ENCODE data around the gene CYSRT1.
A peak's percentile ranks its signal among the peaks of the same experiment; 100 is the strongest.
"Not testable (repeated sequence)": the region's sequence is repeated elsewhere in the genome, so short reads cannot be mapped to it uniquely, and the experiment has no call there.

CYSRT1 gene

DNA sequence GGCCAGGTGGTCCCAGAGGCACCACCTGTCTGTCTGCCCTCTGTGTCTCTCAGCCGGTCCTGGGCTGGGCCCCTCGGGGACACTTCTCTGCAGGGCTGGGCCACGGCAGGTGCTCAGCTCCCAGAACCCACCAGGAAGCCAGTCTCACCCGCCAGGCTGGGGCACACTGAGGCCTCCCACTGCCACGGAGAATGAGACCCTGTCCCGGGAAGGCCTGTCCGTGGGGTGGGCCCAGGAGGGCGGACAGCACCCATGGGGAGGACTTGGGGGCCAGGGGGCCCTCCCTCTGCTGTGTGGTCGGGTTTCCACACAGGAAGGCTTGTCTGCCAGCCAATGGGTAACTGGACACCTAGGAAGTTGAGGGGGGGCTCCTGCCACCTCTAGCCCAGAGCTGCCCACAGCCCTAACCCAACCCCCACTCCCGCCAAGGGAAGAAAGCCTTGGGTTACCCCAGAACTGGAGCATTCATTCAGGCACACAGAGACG is 12.0 kb downstream of the CYSRT1 start:
- Histone ChIP-seq H3K79me2 (ENCODE audit: control insufficient read depth, insufficient read depth, low read length, poor library complexity) (peaks cover 12% of the 10 kb centered on the region), H4K12ac (ENCODE audit: low read depth, low read length) (no peak overlapping the region), H2AFZ (ENCODE audit: insufficient read depth, low read length, poor library complexity) (no peak overlapping the region), H2BK120ac (ENCODE audit: insufficient read depth, low read length, poor library complexity) (no peak overlapping the region), H3K4ac (ENCODE audit: low read depth, low read length) (peak overlapping the region; percentile 17), H3K23ac (ENCODE audit: low read length) (no peak overlapping the region), H2BK12ac (ENCODE audit: low read length) (no peak overlapping the region), H3K27ac (ENCODE audit: low read depth, low read length) (no peak overlapping the region), H3K27me3 (ENCODE audit: insufficient read depth, low read length) (no peaks in the 10 kb centered on the region), H4K91ac (ENCODE audit: low read depth, low read length) (no peak overlapping the region), H3K9me3 (ENCODE audit: insufficient read depth, low read depth, low read length) (no peaks in the 10 kb centered on the region), H2AK5ac (ENCODE audit: low read length) (peak overlapping the region; percentile 66), H3K18ac (ENCODE audit: low read length) (peak overlapping the region; percentile 30), H2BK5ac (ENCODE audit: low read depth, low read length, poor library complexity) (no peak overlapping the region), H3K9ac (ENCODE audit: low read length) (no peak overlapping the region), H4K8ac (ENCODE audit: low read depth, low read length) (no peak overlapping the region), H3K4me2 (ENCODE audit: low read length) (peak overlapping the region; percentile 42), H3K4me1 (ENCODE audit: control insufficient read depth in 1 of 2, insufficient read depth in 2 of 2, low read length in 2 of 2) (peaks cover 5% of the 10 kb centered on the region in 2 experiments), H3K79me1 (ENCODE audit: low read length) (peaks cover 8% of the 10 kb centered on the region), H3K14ac (ENCODE audit: low read length) (peak overlapping the region; percentile 10), H3K36me3 (ENCODE audit: control insufficient read depth in 1 of 2, insufficient read depth in 2 of 2, low read length in 2 of 2) (peaks cover under 1 to 3% of the 10 kb centered on the region in 2 experiments), H3K4me3 (ENCODE audit: low read depth, low read length) (no peak overlapping the region)
- DNase-seq, result no peak
- WGBS (ENCODE audit: extremely low coverage, insufficient coverage, insufficient read length), result no CpG with 5 or more reads among the region's 11 CpGs

DNA sequence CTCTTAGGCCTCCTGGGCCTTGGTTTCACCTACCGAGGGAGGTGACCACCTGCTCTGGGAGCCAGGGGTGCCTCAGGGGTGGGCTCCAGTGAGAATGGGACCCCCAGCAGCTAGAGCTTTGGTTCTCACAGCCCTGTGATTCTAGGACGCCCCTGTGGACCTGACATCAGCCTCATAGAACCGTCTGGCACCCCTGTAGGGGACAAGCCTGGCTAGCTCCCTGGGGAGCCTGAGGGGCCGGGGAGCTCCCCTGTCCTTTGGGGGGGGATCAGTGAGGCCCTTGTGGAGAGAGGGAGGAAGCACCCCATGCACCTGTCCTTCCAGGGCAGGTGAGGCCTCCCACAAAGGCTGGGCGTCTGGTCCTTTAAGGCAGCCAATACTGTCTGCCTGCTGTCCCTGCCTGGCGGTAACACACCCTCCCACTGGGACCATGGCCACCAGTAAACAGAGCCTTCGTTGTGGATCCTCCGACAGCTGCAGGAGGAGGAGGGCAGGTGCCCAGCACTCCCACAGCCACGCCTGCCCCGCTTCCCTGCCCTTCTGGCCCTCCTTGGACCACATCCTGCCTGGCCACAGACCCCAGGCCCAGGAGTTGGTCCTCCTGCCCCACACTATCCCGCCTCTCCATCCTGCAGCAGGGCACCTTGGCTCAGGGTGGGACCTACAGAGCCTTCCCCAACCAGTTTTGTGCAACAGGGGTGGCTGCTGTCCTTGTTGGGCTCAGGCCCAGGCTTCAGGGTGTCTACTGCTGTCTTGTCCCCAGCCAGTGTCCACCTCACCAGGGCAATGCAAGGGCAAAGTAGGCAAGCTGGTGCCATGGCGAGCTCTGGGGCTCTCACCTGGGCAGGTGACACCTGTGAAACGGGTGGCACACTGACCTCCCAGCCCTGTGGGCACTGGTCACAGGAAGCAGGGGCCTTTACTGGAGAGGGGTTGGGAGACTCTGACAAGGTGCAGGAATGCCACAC is 13.1 kb downstream of the CYSRT1 start:
- peaks cover 8% of the 10 kb centered on the region for H3K79me1 ChIP-seq (ENCODE audit: low read length)
- no peak overlapping the region for H4K8ac ChIP-seq (ENCODE audit: low read depth, low read length)
- no peak for DNase-seq
- no peak overlapping the region for H3K14ac ChIP-seq (ENCODE audit: low read length)
- H4K12ac ChIP-seq (ENCODE audit: low read depth, low read length), result no peak overlapping the region
- no peak overlapping the region for H2AK5ac ChIP-seq (ENCODE audit: low read length)
- no peak overlapping the region for H4K91ac ChIP-seq (ENCODE audit: low read depth, low read length)
- no CpG with 5 or more reads among the region's 13 CpGs for WGBS (ENCODE audit: extremely low coverage, insufficient coverage, insufficient read length)
- H3K4ac ChIP-seq (ENCODE audit: low read depth, low read length), result no peak overlapping the region
- H2BK12ac ChIP-seq (ENCODE audit: low read length), result no peak overlapping the region
- H3K79me2 ChIP-seq (ENCODE audit: control insufficient read depth, insufficient read depth, low read length, poor library complexity), result peaks cover 14% of the 10 kb centered on the region
- peaks cover 11 to 14% of the 10 kb centered on the region in 2 experiments for H3K36me3 ChIP-seq (ENCODE audit: control insufficient read depth in 1 of 2, insufficient read depth in 2 of 2, low read length in 2 of 2)
- no peak overlapping the region for H3K9ac ChIP-seq (ENCODE audit: low read length)
- H3K23ac ChIP-seq (ENCODE audit: low read length), result no peak overlapping the region
- H3K27ac ChIP-seq (ENCODE audit: low read depth, low read length), result no peak overlapping the region
- no peaks in the 10 kb centered on the region for H3K9me3 ChIP-seq (ENCODE audit: insufficient read depth, low read depth, low read length)
- no peak overlapping the region for H3K18ac ChIP-seq (ENCODE audit: low read length)
- H3K4me2 ChIP-seq (ENCODE audit: low read length), result no peak overlapping the region
- no peak overlapping the region for H2BK5ac ChIP-seq (ENCODE audit: low read depth, low read length, poor library complexity)
- no peak overlapping the region for H3K4me3 ChIP-seq (ENCODE audit: low read depth, low read length)
- H2AFZ ChIP-seq (ENCODE audit: insufficient read depth, low read length, poor library complexity), result no peak overlapping the region
- H3K27me3 ChIP-seq (ENCODE audit: insufficient read depth, low read length), result no peaks in the 10 kb centered on the region
- no peak overlapping the region for H2BK120ac ChIP-seq (ENCODE audit: insufficient read depth, low read length, poor library complexity)
- peaks cover 15 to 16% of the 10 kb centered on the region in 2 experiments for H3K4me1 ChIP-seq (ENCODE audit: control insufficient read depth in 1 of 2, insufficient read depth in 2 of 2, low read length in 2 of 2)

GRCh38 chr9:137239541-137240200 is 14.7 kb downstream of the CYSRT1 start:
- H2BK12ac ChIP-seq (ENCODE audit: low read length), result not testable (repeated sequence)

GRCh38 chr9:137240318-137240840 is 15.4 kb downstream of the CYSRT1 start:
- Histone ChIP-seq H3K79me2 (ENCODE audit: control insufficient read depth, insufficient read depth, low read length, poor library complexity) (peaks cover 14% of the 10 kb centered on the region), H4K8ac (ENCODE audit: low read depth, low read length) (peak overlapping the region; percentile 98), H3K14ac (ENCODE audit: low read length) (peak overlapping the region; percentile 93), H3K4me2 (ENCODE audit: low read length) (peak overlapping the region; percentile 79), H2AFZ (ENCODE audit: insufficient read depth, low read length, poor library complexity) (peak overlapping the region; percentile 77), H4K12ac (ENCODE audit: low read depth, low read length) (peak overlapping the region; percentile 91), H2BK5ac (ENCODE audit: low read depth, low read length, poor library complexity) (peak overlapping the region; percentile 93), H3K79me1 (ENCODE audit: low read length) (peaks cover 8% of the 10 kb centered on the region), H3K4me3 (ENCODE audit: low read depth, low read length) (peak overlapping the region; percentile 79), H3K18ac (ENCODE audit: low read length) (peak overlapping the region; percentile 96), H3K4me1 (ENCODE audit: control insufficient read depth in 1 of 2, insufficient read depth in 2 of 2, low read length in 2 of 2) (peaks cover 16 to 23% of the 10 kb centered on the region in 2 experiments), H3K9me3 (ENCODE audit: insufficient read depth, low read depth, low read length) (peaks cover 3% of the 10 kb centered on the region), H4K91ac (ENCODE audit: low read depth, low read length) (peak overlapping the region; percentile 95), H3K27me3 (ENCODE audit: insufficient read depth, low read length) (no peaks in the 10 kb centered on the region), H2BK12ac (ENCODE audit: low read length) (no peak overlapping the region), H2BK120ac (ENCODE audit: insufficient read depth, low read length, poor library complexity) (peak overlapping the region; percentile 93), H3K36me3 (ENCODE audit: control insufficient read depth in 1 of 2, insufficient read depth in 2 of 2, low read length in 2 of 2) (peaks cover 22 to 24% of the 10 kb centered on the region in 2 experiments), H3K9ac (ENCODE audit: low read length) (peak overlapping the region; percentile 84), H2AK5ac (ENCODE audit: low read length) (peak overlapping the region; percentile 84), H3K4ac (ENCODE audit: low read depth, low read length) (peak overlapping the region; percentile 57), H3K23ac (ENCODE audit: low read length) (no peak overlapping the region), H3K27ac (ENCODE audit: low read depth, low read length) (peak overlapping the region; percentile 98)
- DNase-seq, result peak in 1 of 2 donors; percentile 54
- whole genome bisulfite sequencing (ENCODE audit: extremely low coverage, insufficient coverage, insufficient read length), result no CpG with 5 or more reads among the region's 58 CpGs

More at GRCh38 chr9:137239541-137240200, 14.7 kb downstream of the CYSRT1 start:
- peak in 1 of 2 donors; percentile 63 for DNase-seq
- H3K9me3 ChIP-seq (ENCODE audit: insufficient read depth, low read depth, low read length); H3K79me1 ChIP-seq (ENCODE audit: low read length); H2BK5ac ChIP-seq (ENCODE audit: low read depth, low read length, poor library complexity); H4K8ac ChIP-seq (ENCODE audit: low read depth, low read length); H3K4me3 ChIP-seq (ENCODE audit: low read depth, low read length); H4K91ac ChIP-seq (ENCODE audit: low read depth, low read length); H3K23ac ChIP-seq (ENCODE audit: low read length); H3K4ac ChIP-seq (ENCODE audit: low read depth, low read length); H3K9ac ChIP-seq (ENCODE audit: low read length); H2AFZ ChIP-seq (ENCODE audit: insufficient read depth, low read length, poor library complexity); H3K27me3 ChIP-seq (ENCODE audit: insufficient read depth, low read length); H2AK5ac ChIP-seq (ENCODE audit: low read length); H3K14ac ChIP-seq (ENCODE audit: low read length); H4K12ac ChIP-seq (ENCODE audit: low read depth, low read length); H2BK120ac ChIP-seq (ENCODE audit: insufficient read depth, low read length, poor library complexity); H3K18ac ChIP-seq (ENCODE audit: low read length): not testable (repeated sequence)
- Histone ChIP-seq H3K79me2 (ENCODE audit: control insufficient read depth, insufficient read depth, low read length, poor library complexity) (peaks cover 14% of the 10 kb centered on the region), H3K36me3 (ENCODE audit: control insufficient read depth in 1 of 2, insufficient read depth in 2 of 2, low read length in 2 of 2) (peaks cover 22 to 24% of the 10 kb centered on the region in 2 experiments), H3K4me2 (ENCODE audit: low read length) (peak overlapping the region; percentile 79), H3K27ac (ENCODE audit: low read depth, low read length) (peak overlapping the region; percentile 98), H3K4me1 (ENCODE audit: control insufficient read depth in 1 of 2, insufficient read depth in 2 of 2, low read length in 2 of 2) (peaks cover 16 to 23% of the 10 kb centered on the region in 2 experiments)
- WGBS (ENCODE audit: extremely low coverage, insufficient coverage, insufficient read length), result no CpG with 5 or more reads among the region's 27 CpGs
